ENCODE measurements around the gene THRA. TPM values are rescaled to one million over a fixed set of nuclear protein-coding genes. Genes with fewer than 3 reads are reported as not detected.

Gene THRA
- total RNA-seq, 1 experiment from 2014 or later: 14.5 TPM

GRCh38 chr17:40103071-40103661, 40.4 kb downstream of the THRA start:
- no peak overlapping the region for H3K4me3 ChIP-seq (ENCODE audit: low read depth, low read length, poor library complexity, severe bottlenecking)
- no peak for DNase-seq (ENCODE audit: low spot score)
- TF ChIP-seq EZH2 (IDR thresholded peaks at IDR 0.05; ENCODE audit: borderline replicate concordance, low read depth, low read length, poor library complexity, severe bottlenecking) (no peak), CTCF (conservative IDR thresholded peaks at IDR 0.05; ENCODE audit: low read depth, low read length) (no peak)
- intact Hi-C loops (cut with micrococcal nuclease; ENCODE audit: unreplicated experiment): no loop called here
- ChIA-PET CTCF (interaction anchor here (0.7 kb wide), 1 partner anchor 65 kb away, joined by 9 read pairs; no protein-coding TSS in a partner anchor), POLR2A (ENCODE audit: low non-redundant PET) (interaction anchor here (0.5 kb wide), 1 partner anchor 18 kb away, joined by 3 read pairs; no protein-coding TSS in a partner anchor)
- no peak overlapping the region for H3K27ac ChIP-seq (ENCODE audit: low read depth, low read length, poor library complexity, severe bottlenecking)
- no peaks in the 10 kb centered on the region for H3K27me3 ChIP-seq (replicated peaks; ENCODE audit: insufficient read depth, low read depth, low read length, poor library complexity)
- H3K9me3 ChIP-seq (ENCODE audit: low read depth, low read length, poor library complexity, severe bottlenecking): no peaks in the 10 kb centered on the region
- no TSS peak for BruUV-seq (replicated peaks)
- peaks cover 32% of the 10 kb centered on the region for H3K4me1 ChIP-seq (ENCODE audit: insufficient read depth, low read length, poor library complexity, severe bottlenecking)
- no peaks in the 10 kb centered on the region for H3K36me3 ChIP-seq (ENCODE audit: insufficient read depth, low read length, poor library complexity, severe bottlenecking)

GRCh38 chr17:40103688-40104087, 40.9 kb downstream of the THRA start:
- intact Hi-C loops (cut with micrococcal nuclease; ENCODE audit: unreplicated experiment): no loop called here
- TF ChIP-seq CTCF (conservative IDR thresholded peaks at IDR 0.05; ENCODE audit: low read depth, low read length) (no peak), EZH2 (IDR thresholded peaks at IDR 0.05; ENCODE audit: borderline replicate concordance, low read depth, low read length, poor library complexity, severe bottlenecking) (no peak)
- no peaks in the 10 kb centered on the region for H3K36me3 ChIP-seq (ENCODE audit: insufficient read depth, low read length, poor library complexity, severe bottlenecking)
- no peak for DNase-seq (ENCODE audit: low spot score)
- H3K4me1 ChIP-seq (ENCODE audit: insufficient read depth, low read length, poor library complexity, severe bottlenecking): peaks cover 29% of the 10 kb centered on the region
- no peak overlapping the region for H3K4me3 ChIP-seq (ENCODE audit: low read depth, low read length, poor library complexity, severe bottlenecking)
- CTCF ChIA-PET: interaction anchor here (0.7 kb wide), 1 partner anchor 65 kb away, joined by 9 read pairs; no protein-coding TSS in a partner anchor
- H3K27me3 ChIP-seq (replicated peaks; ENCODE audit: insufficient read depth, low read depth, low read length, poor library complexity): no peaks in the 10 kb centered on the region
- H3K27ac ChIP-seq (ENCODE audit: low read depth, low read length, poor library complexity, severe bottlenecking): no peak overlapping the region
- BruUV-seq (replicated peaks): no TSS peak
- POLR2A ChIA-PET (ENCODE audit: low non-redundant PET): no interaction called here
- H3K9me3 ChIP-seq (ENCODE audit: low read depth, low read length, poor library complexity, severe bottlenecking): no peaks in the 10 kb centered on the region

GRCh38 chr17:40104594-40105486, 42.1 kb downstream of the THRA start:
- CTCF ChIA-PET: no interaction called here
- BruUV-seq (replicated peaks): no TSS peak
- intact Hi-C loops (cut with micrococcal nuclease; ENCODE audit: unreplicated experiment): no loop called here
- Histone ChIP-seq H3K27me3 (replicated peaks; ENCODE audit: insufficient read depth, low read depth, low read length, poor library complexity) (no peaks in the 10 kb centered on the region), H3K4me3 (ENCODE audit: low read depth, low read length, poor library complexity, severe bottlenecking) (no peak overlapping the region), H3K27ac (ENCODE audit: low read depth, low read length, poor library complexity, severe bottlenecking) (no peak overlapping the region), H3K4me1 (ENCODE audit: insufficient read depth, low read length, poor library complexity, severe bottlenecking) (peaks cover 19% of the 10 kb centered on the region), H3K36me3 (ENCODE audit: insufficient read depth, low read length, poor library complexity, severe bottlenecking) (no peaks in the 10 kb centered on the region), H3K9me3 (ENCODE audit: low read depth, low read length, poor library complexity, severe bottlenecking) (no peaks in the 10 kb centered on the region)
- no peak for DNase-seq (ENCODE audit: low spot score)
- POLR2A ChIA-PET (ENCODE audit: low non-redundant PET): no interaction called here
- TF ChIP-seq CTCF (conservative IDR thresholded peaks at IDR 0.05; ENCODE audit: low read depth, low read length) (no peak), EZH2 (IDR thresholded peaks at IDR 0.05; ENCODE audit: borderline replicate concordance, low read depth, low read length, poor library complexity, severe bottlenecking) (no peak)
